Progenitor cell of endocrine pancreas (in vitro differentiated cells): ENCODE data around the gene CTAGE4. TPM values are rescaled to one million over a fixed set of nuclear protein-coding genes. Genes with fewer than 3 reads are reported as not detected.
"Not testable (repeated sequence)": the region's sequence is repeated elsewhere in the genome, so short reads cannot be mapped to it uniquely, and the experiment has no call there.

Source experiments
- DNase-seq: peaks from one replicate; pipeline ENCODE4 v3.0.0; 2021; ENCODE audit warnings: low spot score; ENCODE audit not compliant: unreplicated experiment
- H3K27ac Mint-ChIP-seq: 2 replicates; pipeline ENCODE4 v1.8.0; 2021; ENCODE audit warnings: mild to moderate bottlenecking, moderate library complexity, mixed read lengths
- H3K27me3 Mint-ChIP-seq: 2 replicates; pipeline ENCODE4 v1.8.0; 2021; ENCODE audit warnings: mixed read lengths
- H3K36me3 Mint-ChIP-seq: 2 replicates; pipeline ENCODE4 v1.8.0; 2022; ENCODE audit warnings: mixed read lengths; ENCODE audit not compliant: insufficient read depth
- H3K4me1 Mint-ChIP-seq: 2 replicates; pipeline ENCODE4 v1.8.0; 2021; ENCODE audit warnings: low read depth, mixed read lengths
- H3K4me3 Mint-ChIP-seq: 2 replicates; pipeline ENCODE4 v1.8.0; 2021; ENCODE audit warnings: low read depth, mild to moderate bottlenecking, moderate library complexity, mixed read lengths
- H3K9me3 Mint-ChIP-seq: 2 replicates; pipeline ENCODE4 v1.8.0; 2021; ENCODE audit warnings: low read depth, mixed read lengths
- CTCF ChIP-seq: fragments of 200-600 bp; sonication (generic); IDR thresholded peaks from one replicate; pipeline ENCODE4 v1.5.0; 2021; ENCODE audit warnings: antibody characterized with exemption, mild to moderate bottlenecking; ENCODE audit not compliant: unreplicated experiment
- long read RNA-seq: library from polyadenylated mRNA; unstranded; transcript quantifications from one replicate; pipeline ENCODE4 v2.0.0, GENCODE V29; 2020
- total RNA-seq: library from RNA; stranded (reverse); gene quantifications from 2 replicates; pipeline ENCODE4 v1.2.1, GENCODE V29; 2021

The CTAGE4 gene
- 5.4 and 6.9 TPM in 2 replicates for total RNA-seq
- long read RNA-seq, result 0 reads

- not testable (repeated sequence) for H3K27ac Mint-ChIP-seq, H3K9me3 Mint-ChIP-seq, H3K27me3 Mint-ChIP-seq, DNase-seq, H3K36me3 Mint-ChIP-seq, H3K4me1 Mint-ChIP-seq, H3K4me3 Mint-ChIP-seq
These were observed at the start of gene CTAGE4 for GRCh38 chr7:144183166-144183565. CTAGE4 (plus strand) TSS chr7:144183466; CDS start chr7:144183504, 38 bp downstream.

GRCh38 chr7:144134116-144134515 lies 49.1 kb upstream of the CTAGE4 start:
- DNase-seq, result no peak
- TF ChIP-seq CTCF, result no peak

GRCh38 chr7:144137501-144137900 lies 45.8 kb upstream of the CTAGE4 start:
- peaks cover 3% of the 10 kb centered on the region for H3K4me1 Mint-ChIP-seq
- no peak overlapping the region for H3K27ac Mint-ChIP-seq
- no peaks in the 10 kb centered on the region for H3K27me3 Mint-ChIP-seq
- H3K9me3 Mint-ChIP-seq, result no peaks in the 10 kb centered on the region
- no peak for TF ChIP-seq CTCF
- DNase-seq, result no peak
- no peaks in the 10 kb centered on the region for H3K36me3 Mint-ChIP-seq
- H3K4me3 Mint-ChIP-seq, result no peak overlapping the region

More at GRCh38 chr7:144134116-144134515, 49.1 kb upstream of the CTAGE4 start:
- no peaks in the 10 kb centered on the region for H3K9me3 Mint-ChIP-seq
- peak overlapping the region; percentile 53 for H3K27ac Mint-ChIP-seq
- H3K27me3 Mint-ChIP-seq, result no peaks in the 10 kb centered on the region
- H3K4me1 Mint-ChIP-seq, result peaks cover 3% of the 10 kb centered on the region
- H3K4me3 Mint-ChIP-seq, result no peak overlapping the region
- no peaks in the 10 kb centered on the region for H3K36me3 Mint-ChIP-seq

GRCh38 chr7:144142187-144142586 lies 41.1 kb upstream of the CTAGE4 start:
- no peak overlapping the region for H3K27ac Mint-ChIP-seq
- no peaks in the 10 kb centered on the region for H3K4me1 Mint-ChIP-seq
- no peak overlapping the region for H3K4me3 Mint-ChIP-seq
- H3K9me3 Mint-ChIP-seq, result peaks cover 12% of the 10 kb centered on the region
- TF ChIP-seq CTCF, result no peak
- DNase-seq, result no peak
- H3K27me3 Mint-ChIP-seq, result no peaks in the 10 kb centered on the region
- no peaks in the 10 kb centered on the region for H3K36me3 Mint-ChIP-seq

- Mint-ChIP-seq H3K36me3 (peaks cover 3% of the 10 kb centered on the region), H3K27me3 (no peaks in the 10 kb centered on the region), H3K4me3 (no peak overlapping the region), H3K27ac (no peak overlapping the region), H3K9me3 (peaks cover 29% of the 10 kb centered on the region), H3K4me1 (no peaks in the 10 kb centered on the region)
- no peak for TF ChIP-seq CTCF
- no peak for DNase-seq
These were observed 38.8 kb upstream of the CTAGE4 start for GRCh38 chr7:144144426-144144825.

GRCh38 chr7:144148224-144148827 lies 34.9 kb upstream of the CTAGE4 start:
- Mint-ChIP-seq H3K36me3 (peaks cover 3% of the 10 kb centered on the region), H3K4me3 (no peak overlapping the region), H3K27ac (no peak overlapping the region), H3K9me3 (peaks cover 42% of the 10 kb centered on the region), H3K27me3 (no peaks in the 10 kb centered on the region), H3K4me1 (no peaks in the 10 kb centered on the region)
- TF ChIP-seq CTCF, result no peak
- DNase-seq, result no peak
